Upper lobe of left lung (tissue), 6 donors: ENCODE measurements around the gene OR13C8. TPM values are rescaled to one million over a fixed set of nuclear protein-coding genes. Genes with fewer than 3 reads are reported as not detected.
"Not testable (repeated sequence)": the region's sequence is repeated elsewhere in the genome, so short reads cannot be mapped to it uniquely, and the experiment has no call there.

ENCODE experiments used
- ATAC-seq, 2 donors: fragments of 200-7000 bp; cut with Tn5 transposase; one replicate each; pipeline ENCODE4 v1.9.1; 2022; ENCODE audit warnings: mild to moderate bottlenecking in 2 of 2, moderate library complexity in 2 of 2; ENCODE audit not compliant: low FRiP score in 2 of 2
- DNase-seq, 2 donors: peaks; one replicate each; pipeline ENCODE4 v3.0.0-alpha.2; 2019 to 2020
- H3K27ac ChIP-seq, 4 donors: fragments of 200-600 bp; sonication (generic); one replicate each; pipeline ENCODE4 v1.5.1; 2016 to 2019
- H3K27me3 ChIP-seq, 4 donors: fragments of 200-600 bp; sonication (generic); one replicate each; pipeline ENCODE4 v1.5.1; 2017 to 2019
- H3K36me3 ChIP-seq, 4 donors: fragments of 200-600 bp; sonication (generic); one replicate each; pipeline ENCODE4 v1.5.1; 2016 to 2019
- H3K4me1 ChIP-seq, 4 donors: fragments of 200-600 bp; sonication (generic); one replicate each; pipeline ENCODE4 v1.5.1; 2018 to 2019
- H3K4me3 ChIP-seq, 4 donors: fragments of 200-600 bp; sonication (generic); one replicate each; pipeline ENCODE4 v1.5.1; 2017 to 2019; ENCODE audit warnings: mild to moderate bottlenecking in 2 of 4, moderate library complexity in 1 of 4
- H3K9me3 ChIP-seq, 4 donors: fragments of 200-600 bp; sonication (generic); one replicate each; pipeline ENCODE4 v1.5.1; 2018 to 2019
- EP300 ChIP-seq, 4 donors: sonication (generic); formaldehyde crosslinking; IDR thresholded peaks; one replicate each; pipeline ENCODE4 v1.5.1; 2017; ENCODE audit warnings: antibody characterized with exemption in 4 of 4, control low read depth in 2 of 4
- POLR2A ChIP-seq, 4 donors: fragments of 450-650 bp; IDR thresholded peaks; one replicate each; pipeline ENCODE4 v1.5.1; 2016 to 2017; ENCODE audit warnings: antibody characterized with exemption in 4 of 4, mild to moderate bottlenecking in 2 of 4
- POLR2AphosphoS5 ChIP-seq, 2 donors: sonication (generic); formaldehyde crosslinking; IDR thresholded peaks; one replicate each; pipeline ENCODE4 v1.5.1; 2017; ENCODE audit warnings: antibody characterized with exemption in 2 of 2
- WGBS, 2 donors: methylation state at CpG; one replicate each; pipeline ENCODE4 v1.1.5; 2017 to 2018; 5-methylcytosine and 5-hydroxymethylcytosine counted together
- total RNA-seq, 6 donors: library from RNA; depleted of rRNA in 4 of 6; stranded (reverse); fragments of >200 nt in 4 of 6; gene quantifications; one replicate each; pipeline versions ENCODE4 v1.1.0 to v1.2.1, GENCODE V29; 2016 to 2021
- TF ChIP-seq, protein P1 (sequence below), 6 experiments: fragments of 450-650 bp in 4 of 6; fragments of 200-600 bp in 2 of 6; sonication (generic) in 2 of 6; IDR thresholded peaks; one replicate each; pipeline ENCODE4 v1.5.1; 2016 to 2019; ENCODE audit warnings: antibody characterized with exemption in 6 of 6
- donor health status: DM: no; HTN: no; CAD: no; lungs with moderate emphysema.
- donor health status: DM: no; HTN: yes; CAD: no; lungs with severe emphysema.

OR13C8 gene, protein sequence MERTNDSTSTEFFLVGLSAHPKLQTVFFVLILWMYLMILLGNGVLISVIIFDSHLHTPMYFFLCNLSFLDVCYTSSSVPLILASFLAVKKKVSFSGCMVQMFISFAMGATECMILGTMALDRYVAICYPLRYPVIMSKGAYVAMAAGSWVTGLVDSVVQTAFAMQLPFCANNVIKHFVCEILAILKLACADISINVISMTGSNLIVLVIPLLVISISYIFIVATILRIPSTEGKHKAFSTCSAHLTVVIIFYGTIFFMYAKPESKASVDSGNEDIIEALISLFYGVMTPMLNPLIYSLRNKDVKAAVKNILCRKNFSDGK
- total RNA-seq = not detected

DNA sequence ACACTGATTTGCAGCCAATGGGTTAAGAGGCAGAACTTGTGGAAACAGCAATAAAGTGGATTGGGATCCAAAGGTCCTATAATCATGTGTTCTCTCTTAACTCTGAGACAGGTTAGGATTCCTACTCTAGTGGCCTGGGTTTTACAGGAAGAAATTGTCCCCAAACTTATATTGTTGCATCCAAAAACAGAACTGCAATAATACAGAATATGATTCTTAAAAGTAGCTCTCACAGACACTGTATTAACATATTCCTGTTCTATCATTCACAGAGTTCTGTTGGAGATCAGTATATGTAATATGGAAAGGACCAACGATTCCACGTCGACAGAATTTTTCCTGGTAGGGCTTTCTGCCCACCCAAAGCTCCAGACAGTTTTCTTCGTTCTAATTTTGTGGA, at the start of gene OR13C8:
OR13C8 (plus strand) TSS at position 301 of the 400 bp plus-strand sequence; CDS start at position 301, 0 bp downstream.
- no peaks in the 10 kb centered on the region for H3K27me3 ChIP-seq
- no peak for TF ChIP-seq POLR2AphosphoS5 (IDR thresholded peaks at IDR 0.05)
- TF ChIP-seq POLR2A (IDR thresholded peaks at IDR 0.05) = no peak
- TF ChIP-seq, protein P1, sequence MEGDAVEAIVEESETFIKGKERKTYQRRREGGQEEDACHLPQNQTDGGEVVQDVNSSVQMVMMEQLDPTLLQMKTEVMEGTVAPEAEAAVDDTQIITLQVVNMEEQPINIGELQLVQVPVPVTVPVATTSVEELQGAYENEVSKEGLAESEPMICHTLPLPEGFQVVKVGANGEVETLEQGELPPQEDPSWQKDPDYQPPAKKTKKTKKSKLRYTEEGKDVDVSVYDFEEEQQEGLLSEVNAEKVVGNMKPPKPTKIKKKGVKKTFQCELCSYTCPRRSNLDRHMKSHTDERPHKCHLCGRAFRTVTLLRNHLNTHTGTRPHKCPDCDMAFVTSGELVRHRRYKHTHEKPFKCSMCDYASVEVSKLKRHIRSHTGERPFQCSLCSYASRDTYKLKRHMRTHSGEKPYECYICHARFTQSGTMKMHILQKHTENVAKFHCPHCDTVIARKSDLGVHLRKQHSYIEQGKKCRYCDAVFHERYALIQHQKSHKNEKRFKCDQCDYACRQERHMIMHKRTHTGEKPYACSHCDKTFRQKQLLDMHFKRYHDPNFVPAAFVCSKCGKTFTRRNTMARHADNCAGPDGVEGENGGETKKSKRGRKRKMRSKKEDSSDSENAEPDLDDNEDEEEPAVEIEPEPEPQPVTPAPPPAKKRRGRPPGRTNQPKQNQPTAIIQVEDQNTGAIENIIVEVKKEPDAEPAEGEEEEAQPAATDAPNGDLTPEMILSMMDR (IDR thresholded peaks at IDR 0.05) = no peak
- no peak for TF ChIP-seq EP300 (IDR thresholded peaks at IDR 0.05)
- H3K27ac ChIP-seq = no peak within 1 kb of the TSS
- H3K4me1 ChIP-seq = no peaks in the 10 kb centered on the region
- no peak for DNase-seq
- no peak for ATAC-seq
- peaks cover 0 to 7% (median 2%) of the 10 kb centered on the region in 4 donors for H3K9me3 ChIP-seq
- no peak within 1 kb of the TSS for H3K4me3 ChIP-seq
- WGBS, 2 donors = 90 to 91% methylated on average over 4 of the region's 4 CpGs
- no peaks in the 10 kb centered on the region for H3K36me3 ChIP-seq

DNA sequence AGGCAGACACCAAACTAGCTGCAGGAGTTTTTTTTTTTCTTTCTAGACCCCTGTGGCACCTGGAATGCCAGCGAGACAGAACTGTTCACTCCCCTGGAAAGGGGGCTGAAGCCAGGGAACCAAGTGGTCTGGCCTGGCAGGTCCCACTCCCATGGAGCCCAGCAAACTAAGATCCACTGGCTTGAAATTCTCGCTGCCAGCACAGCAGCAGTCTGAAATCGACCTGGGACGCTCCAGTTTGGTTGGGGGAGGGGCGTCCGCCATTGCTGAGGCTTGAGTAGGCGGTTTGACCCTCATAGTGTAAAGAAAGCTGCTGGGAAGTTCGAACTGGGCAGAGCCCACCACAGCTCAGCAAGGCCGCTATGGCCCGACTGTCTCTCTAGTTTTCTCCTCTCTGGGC, 48.7 kb upstream of the OR13C8 start:
- 84 to 89% methylated on average over 9 to 10 of the region's 10 CpGs for WGBS, 2 donors
- H3K9me3 ChIP-seq = not testable (repeated sequence)

DNA sequence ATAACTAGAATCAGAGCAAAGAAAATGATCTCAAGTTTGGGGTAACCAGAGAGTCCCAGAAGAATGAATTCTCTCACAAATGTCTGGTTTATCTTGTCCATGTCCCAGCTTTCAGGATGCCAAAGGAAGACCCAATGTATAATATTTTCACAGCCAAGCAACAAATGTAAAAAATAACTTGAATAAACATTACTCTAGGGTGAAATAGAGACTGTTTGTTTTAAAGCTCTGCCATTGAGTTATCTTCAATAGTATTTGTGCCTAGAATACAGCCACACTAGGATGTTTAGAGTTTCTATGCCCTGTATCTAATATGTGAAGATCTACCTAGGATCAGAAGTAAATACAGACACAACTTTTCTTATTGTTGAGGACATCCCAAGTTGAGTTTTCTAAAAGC, 41.9 kb upstream of the OR13C8 start, which contains the start of gene OR13C4:
OR13C4 (minus strand) TSS at position 101 of the 400 bp plus-strand sequence; CDS start at position 101, 0 bp downstream.
- no peak for DNase-seq
- TF ChIP-seq POLR2AphosphoS5 (IDR thresholded peaks at IDR 0.05) (no peak), POLR2A (IDR thresholded peaks at IDR 0.05) (no peak), EP300 (IDR thresholded peaks at IDR 0.05) (no peak)
- TF ChIP-seq, protein P1 (IDR thresholded peaks at IDR 0.05) = no peak
- H3K9me3 ChIP-seq = no peaks in the 10 kb centered on the region

More for the DNA sequence above, 48.7 kb upstream of the OR13C8 start:
- not testable (repeated sequence) for H3K27ac ChIP-seq, ATAC-seq, DNase-seq, H3K4me3 ChIP-seq, H3K36me3 ChIP-seq, H3K27me3 ChIP-seq, H3K4me1 ChIP-seq

DNA sequence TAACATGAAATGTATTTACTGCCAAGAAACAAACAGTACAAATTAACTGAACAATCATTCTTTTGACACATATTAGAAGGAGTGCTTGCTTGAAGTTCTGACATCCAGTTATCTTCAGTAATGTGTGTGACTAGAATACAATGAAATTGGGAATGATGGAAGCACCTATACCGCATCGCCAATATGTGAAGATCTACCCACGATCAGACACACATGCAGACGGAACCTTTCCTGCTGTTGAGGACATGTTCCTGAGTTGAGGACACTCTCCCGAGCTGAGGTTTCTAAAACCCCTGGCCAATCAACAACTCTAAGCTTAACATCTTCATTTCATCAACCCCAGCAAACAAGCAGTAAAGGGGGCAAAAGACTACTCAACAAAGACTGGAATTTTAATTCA, 32.2 kb upstream of the OR13C8 start, which contains the start of gene OR13C3:
OR13C3 (minus strand) TSS at position 101 of the 400 bp plus-strand sequence. CDS start 133 bp downstream, outside the sequence.
- Histone ChIP-seq H3K4me1 (no peaks in the 10 kb centered on the region), H3K4me3 (no peak within 1 kb of the TSS), H3K27ac (no peak within 1 kb of the TSS), H3K36me3 (no peaks in the 10 kb centered on the region), H3K27me3 (no peaks in the 10 kb centered on the region), H3K9me3 (no peaks in the 10 kb centered on the region)
- ATAC-seq (no peak), DNase-seq (no peak)
- TF ChIP-seq POLR2A (IDR thresholded peaks at IDR 0.05) = no peak
- WGBS, 2 donors = 92 to 95% methylated on average over 5 of the region's 5 CpGs

More for the DNA sequence above, 41.9 kb upstream of the OR13C8 start, which contains the start of gene OR13C4:
- Histone ChIP-seq H3K4me3 (no peak within 1 kb of the TSS), H3K4me1 (no peaks in the 10 kb centered on the region), H3K27me3 (no peaks in the 10 kb centered on the region), H3K36me3 (no peaks in the 10 kb centered on the region), H3K27ac (no peak within 1 kb of the TSS)
- no peak for ATAC-seq

DNA sequence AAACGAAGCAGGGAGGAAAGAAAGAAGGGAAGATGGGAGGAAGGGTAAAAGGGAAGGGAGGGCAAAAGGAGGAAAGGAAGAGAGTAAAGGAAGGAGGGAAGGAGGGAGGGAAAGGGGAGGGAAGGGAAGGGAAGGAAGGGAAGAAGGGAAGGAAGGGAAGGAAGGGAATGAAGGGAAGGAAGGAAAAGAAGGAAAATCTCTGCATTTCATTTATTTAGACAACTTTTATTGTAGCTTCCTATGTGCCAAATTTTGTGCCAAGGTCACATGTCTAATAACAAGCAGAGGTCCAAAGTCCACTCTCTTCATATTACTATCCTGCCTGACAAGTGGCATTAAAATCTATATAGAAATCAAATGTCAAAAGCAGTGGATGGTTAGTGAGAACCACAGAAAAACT, 29.7 kb upstream of the OR13C8 start:
- no peaks in the 10 kb centered on the region for H3K9me3 ChIP-seq
- no peaks in the 10 kb centered on the region for H3K36me3 ChIP-seq
- 34 to 71% methylated on average over 1 of the region's 1 CpG for WGBS, 2 donors
- ATAC-seq (no peak), DNase-seq (no peak)
- H3K27ac ChIP-seq = no peak overlapping the region
- no peaks in the 10 kb centered on the region for H3K27me3 ChIP-seq
- H3K4me3 ChIP-seq = no peak overlapping the region
- no peaks in the 10 kb centered on the region for H3K4me1 ChIP-seq
- TF ChIP-seq EP300 (IDR thresholded peaks at IDR 0.05) (no peak), POLR2AphosphoS5 (IDR thresholded peaks at IDR 0.05) (no peak)

DNA sequence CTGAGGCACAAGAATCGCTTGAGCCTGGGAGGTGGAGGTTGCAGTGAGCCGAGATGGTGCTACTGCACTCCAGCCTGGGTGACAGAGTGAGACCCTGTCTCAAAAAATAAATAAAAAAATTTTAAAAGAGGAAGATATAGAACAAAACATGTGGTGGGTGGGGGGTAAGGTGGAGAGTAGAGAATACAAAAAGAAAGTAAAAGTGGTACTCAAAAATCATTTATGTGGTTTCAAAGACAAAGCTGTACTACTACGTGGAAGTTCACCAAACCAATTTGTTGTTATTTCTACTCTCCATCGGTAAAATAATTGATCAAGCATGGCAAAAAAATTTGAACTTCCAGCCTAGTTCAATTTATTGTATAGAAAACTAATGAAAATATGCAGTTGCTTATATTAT, 24.3 kb upstream of the OR13C8 start:
- DNase-seq = no peak
- TF ChIP-seq, protein P1 (IDR thresholded peaks at IDR 0.05) = no peak
- TF ChIP-seq POLR2A (IDR thresholded peaks at IDR 0.05) (no peak), EP300 (IDR thresholded peaks at IDR 0.05) (no peak), POLR2AphosphoS5 (IDR thresholded peaks at IDR 0.05) (no peak)

More for the DNA sequence above, 24.3 kb upstream of the OR13C8 start:
- Histone ChIP-seq H3K36me3 (no peaks in the 10 kb centered on the region), H3K9me3 (no peaks in the 10 kb centered on the region), H3K27ac (no peak overlapping the region), H3K27me3 (no peaks in the 10 kb centered on the region), H3K4me3 (no peak overlapping the region), H3K4me1 (no peaks in the 10 kb centered on the region)
- ATAC-seq = no peak
- WGBS, 2 donors = 88 to 93% methylated on average over 4 of the region's 4 CpGs
